ENCODE results near the gene FIGNL1.

Gene FIGNL1

DNA sequence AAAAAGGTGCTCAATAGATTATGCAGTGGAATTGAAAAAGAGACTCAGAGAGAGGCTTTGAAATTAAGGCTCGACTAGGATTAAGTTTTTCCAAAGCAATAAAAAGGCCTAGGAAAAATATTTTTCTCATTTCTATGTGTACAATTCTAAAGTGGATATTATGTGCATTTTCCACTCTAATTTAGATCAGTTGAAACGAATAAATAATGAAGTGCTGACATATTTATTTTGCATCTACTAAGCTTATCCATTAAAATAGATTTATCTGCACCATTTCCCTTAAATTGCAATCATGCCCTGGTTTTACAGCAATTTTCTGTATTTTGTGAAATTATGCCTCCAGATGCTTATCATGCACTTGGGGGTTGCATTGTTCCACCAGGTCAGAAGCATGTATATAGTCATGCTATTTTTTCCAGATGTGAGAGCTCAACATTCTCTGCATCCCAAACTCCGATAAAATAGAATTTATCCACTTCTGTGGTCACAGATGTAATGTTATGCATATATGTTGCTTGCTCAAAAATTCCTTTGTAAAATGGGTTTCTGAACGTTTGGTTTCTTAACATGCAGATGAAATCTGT is 18.3 kb downstream of the FIGNL1 start:
- H3K27me3 ChIP-seq (ENCODE audit: insufficient read depth, poor library complexity, severe bottlenecking): no peaks in the 10 kb centered on the region

DNA sequence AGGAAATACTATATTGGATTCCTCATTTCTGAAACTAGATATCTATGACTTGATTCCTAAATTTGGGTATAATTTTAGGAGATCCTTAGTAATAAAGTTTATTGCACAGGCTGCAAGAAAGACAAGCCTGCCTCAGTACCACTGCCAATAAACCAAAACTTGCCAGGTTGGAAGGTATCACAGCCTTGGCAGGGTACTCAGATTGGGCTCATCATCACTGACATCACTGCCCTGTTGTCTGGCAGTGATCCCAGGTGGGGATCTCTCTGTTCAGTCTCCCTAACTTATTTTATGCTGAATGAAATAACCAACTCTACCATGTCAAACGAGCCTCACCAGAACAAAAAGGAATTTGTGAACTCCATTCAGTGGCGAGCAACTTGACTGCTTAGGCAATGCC is 18.8 kb downstream of the FIGNL1 start:
- no peaks in the 10 kb centered on the region for H3K36me3 ChIP-seq (ENCODE audit: low read depth)
- H3K27ac ChIP-seq (ENCODE audit: poor library complexity, severe bottlenecking): no peak overlapping the region
- no peak overlapping the region for H3K4me3 ChIP-seq (ENCODE audit: severe bottlenecking)
- DNase-seq (ENCODE audit: low spot score) (no peak), ATAC-seq (ENCODE audit: low read depth) (no peak)
- H3K27me3 ChIP-seq (ENCODE audit: insufficient read depth, poor library complexity, severe bottlenecking): no peaks in the 10 kb centered on the region
- TF ChIP-seq, protein P1, sequence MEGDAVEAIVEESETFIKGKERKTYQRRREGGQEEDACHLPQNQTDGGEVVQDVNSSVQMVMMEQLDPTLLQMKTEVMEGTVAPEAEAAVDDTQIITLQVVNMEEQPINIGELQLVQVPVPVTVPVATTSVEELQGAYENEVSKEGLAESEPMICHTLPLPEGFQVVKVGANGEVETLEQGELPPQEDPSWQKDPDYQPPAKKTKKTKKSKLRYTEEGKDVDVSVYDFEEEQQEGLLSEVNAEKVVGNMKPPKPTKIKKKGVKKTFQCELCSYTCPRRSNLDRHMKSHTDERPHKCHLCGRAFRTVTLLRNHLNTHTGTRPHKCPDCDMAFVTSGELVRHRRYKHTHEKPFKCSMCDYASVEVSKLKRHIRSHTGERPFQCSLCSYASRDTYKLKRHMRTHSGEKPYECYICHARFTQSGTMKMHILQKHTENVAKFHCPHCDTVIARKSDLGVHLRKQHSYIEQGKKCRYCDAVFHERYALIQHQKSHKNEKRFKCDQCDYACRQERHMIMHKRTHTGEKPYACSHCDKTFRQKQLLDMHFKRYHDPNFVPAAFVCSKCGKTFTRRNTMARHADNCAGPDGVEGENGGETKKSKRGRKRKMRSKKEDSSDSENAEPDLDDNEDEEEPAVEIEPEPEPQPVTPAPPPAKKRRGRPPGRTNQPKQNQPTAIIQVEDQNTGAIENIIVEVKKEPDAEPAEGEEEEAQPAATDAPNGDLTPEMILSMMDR (IDR thresholded peaks at IDR 0.05; ENCODE audit: poor library complexity, severe bottlenecking): no peak
- H3K4me1 ChIP-seq (ENCODE audit: insufficient read depth, poor library complexity, severe bottlenecking): peaks cover 4% of the 10 kb centered on the region
- no peaks in the 10 kb centered on the region for H3K9me3 ChIP-seq (ENCODE audit: severe bottlenecking)

More for the DNA sequence above, 18.3 kb downstream of the FIGNL1 start:
- ATAC-seq (ENCODE audit: low read depth) (no peak), DNase-seq (ENCODE audit: low spot score) (no peak)
- H3K9me3 ChIP-seq (ENCODE audit: severe bottlenecking): no peaks in the 10 kb centered on the region
- H3K4me3 ChIP-seq (ENCODE audit: severe bottlenecking): no peak overlapping the region
- H3K36me3 ChIP-seq (ENCODE audit: low read depth): no peaks in the 10 kb centered on the region
- H3K27ac ChIP-seq (ENCODE audit: poor library complexity, severe bottlenecking): no peak overlapping the region
- TF ChIP-seq, protein P1 (IDR thresholded peaks at IDR 0.05; ENCODE audit: poor library complexity, severe bottlenecking): no peak
- H3K4me1 ChIP-seq (ENCODE audit: insufficient read depth, poor library complexity, severe bottlenecking): peaks cover 9% of the 10 kb centered on the region

DNA sequence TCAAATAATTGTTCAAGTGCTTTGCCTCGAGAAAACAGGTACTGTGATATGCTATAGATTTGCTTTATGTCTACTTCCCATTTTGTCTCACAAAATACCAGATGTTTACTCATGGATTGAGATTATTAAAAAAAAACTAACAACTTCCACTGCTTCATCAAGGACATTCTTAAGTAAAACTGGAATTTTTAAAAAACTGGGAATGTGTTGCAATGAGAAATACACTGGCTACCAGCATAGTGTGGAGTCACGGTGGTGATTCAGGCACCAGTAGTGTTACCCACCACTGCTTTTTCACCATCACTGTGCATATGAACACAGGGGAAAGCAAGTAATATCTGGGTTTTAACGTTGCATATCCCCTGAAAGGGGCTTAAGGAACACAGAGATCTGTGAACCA is 21.2 kb downstream of the FIGNL1 start:
- TF ChIP-seq, protein P1 (IDR thresholded peaks at IDR 0.05; ENCODE audit: poor library complexity, severe bottlenecking): no peak
- no peaks in the 10 kb centered on the region for H3K9me3 ChIP-seq (ENCODE audit: severe bottlenecking)
- H3K4me1 ChIP-seq (ENCODE audit: insufficient read depth, poor library complexity, severe bottlenecking): no peaks in the 10 kb centered on the region
- H3K36me3 ChIP-seq (ENCODE audit: low read depth): no peaks in the 10 kb centered on the region
- no peak for DNase-seq (ENCODE audit: low spot score)
- no peak for ATAC-seq (ENCODE audit: low read depth)
- H3K27me3 ChIP-seq (ENCODE audit: insufficient read depth, poor library complexity, severe bottlenecking): no peaks in the 10 kb centered on the region
- no peak overlapping the region for H3K27ac ChIP-seq (ENCODE audit: poor library complexity, severe bottlenecking)
- no peak overlapping the region for H3K4me3 ChIP-seq (ENCODE audit: severe bottlenecking)

DNA sequence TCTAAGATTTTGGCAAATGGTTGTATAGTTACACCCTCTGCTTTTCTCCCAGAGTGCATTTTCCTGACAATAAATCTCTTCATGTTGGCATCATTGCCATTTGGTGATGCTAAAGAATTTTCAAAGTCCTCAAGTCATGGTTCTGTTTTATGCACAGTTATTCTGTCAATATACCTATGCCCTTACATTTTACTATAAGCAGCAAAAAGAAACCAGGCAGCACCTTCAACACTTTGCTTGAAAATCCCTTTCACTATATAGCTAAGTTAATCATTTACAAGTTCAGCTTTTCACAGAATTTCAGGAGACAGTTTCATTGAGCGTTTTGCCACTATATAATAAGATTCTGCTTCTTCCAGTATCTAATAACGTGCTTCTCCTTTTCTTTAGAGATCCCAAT is 22.6 kb downstream of the FIGNL1 start:
- Histone ChIP-seq H3K4me3 (ENCODE audit: severe bottlenecking) (no peak overlapping the region), H3K27ac (ENCODE audit: poor library complexity, severe bottlenecking) (no peak overlapping the region), H3K36me3 (ENCODE audit: low read depth) (no peaks in the 10 kb centered on the region), H3K4me1 (ENCODE audit: insufficient read depth, poor library complexity, severe bottlenecking) (no peaks in the 10 kb centered on the region), H3K9me3 (ENCODE audit: severe bottlenecking) (no peaks in the 10 kb centered on the region), H3K27me3 (ENCODE audit: insufficient read depth, poor library complexity, severe bottlenecking) (no peaks in the 10 kb centered on the region)
- ATAC-seq (ENCODE audit: low read depth) (no peak), DNase-seq (ENCODE audit: low spot score) (no peak)
- TF ChIP-seq, protein P1 (IDR thresholded peaks at IDR 0.05; ENCODE audit: poor library complexity, severe bottlenecking): no peak

DNA sequence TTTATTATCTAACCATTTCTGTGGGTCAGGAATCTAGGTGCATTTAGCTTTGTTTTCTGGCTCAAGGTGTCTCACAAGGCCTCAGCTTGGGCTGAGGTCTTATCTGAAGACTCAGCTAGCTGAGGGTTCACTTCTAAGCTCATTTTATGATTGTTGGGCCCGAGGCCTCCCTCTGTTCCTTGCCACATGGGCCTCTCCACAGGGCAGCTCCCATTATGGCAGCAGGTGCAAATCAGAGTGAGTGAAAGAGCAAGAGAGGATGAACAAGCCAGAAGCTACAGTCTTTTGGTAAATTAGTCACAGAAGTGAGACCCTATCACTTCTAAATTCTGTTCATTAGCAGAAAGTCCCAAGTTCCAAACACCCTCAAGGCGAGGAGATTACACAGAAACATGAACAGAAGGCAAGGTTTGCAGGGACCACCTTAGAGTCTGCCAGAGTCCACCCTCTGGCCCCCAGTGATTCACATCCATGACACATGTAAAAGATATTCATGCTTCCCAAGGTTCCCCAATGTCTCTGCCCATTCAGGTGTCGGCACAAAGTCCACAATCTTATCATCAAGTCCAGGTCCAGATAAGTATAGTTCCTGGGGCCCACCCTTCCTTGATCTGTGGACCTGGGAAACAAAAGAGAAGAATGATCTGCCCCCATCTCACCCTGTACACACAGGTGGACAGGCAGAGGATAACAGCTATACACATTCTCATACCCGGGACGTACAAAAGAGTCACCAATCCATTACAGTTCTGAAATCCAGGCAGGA is 23.7 kb downstream of the FIGNL1 start:
- Histone ChIP-seq H3K4me1 (ENCODE audit: insufficient read depth, poor library complexity, severe bottlenecking) (no peaks in the 10 kb centered on the region), H3K36me3 (ENCODE audit: low read depth) (no peaks in the 10 kb centered on the region), H3K27me3 (ENCODE audit: insufficient read depth, poor library complexity, severe bottlenecking) (no peaks in the 10 kb centered on the region), H3K27ac (ENCODE audit: poor library complexity, severe bottlenecking) (no peak overlapping the region), H3K4me3 (ENCODE audit: severe bottlenecking) (no peak overlapping the region), H3K9me3 (ENCODE audit: severe bottlenecking) (no peaks in the 10 kb centered on the region)
- DNase-seq (ENCODE audit: low spot score): no peak
- ATAC-seq (ENCODE audit: low read depth): no peak
- TF ChIP-seq, protein P1 (IDR thresholded peaks at IDR 0.05; ENCODE audit: poor library complexity, severe bottlenecking): no peak
